ENCODE measurements around the gene ILDR2.

The ILDR2 gene

GRCh38 chr1:166865926-166866325 lies 109.4 kb downstream of the ILDR2 start:
- DNase-seq (ENCODE audit: extremely low read depth, low read depth), result no peak
- TF ChIP-seq, protein P1, sequence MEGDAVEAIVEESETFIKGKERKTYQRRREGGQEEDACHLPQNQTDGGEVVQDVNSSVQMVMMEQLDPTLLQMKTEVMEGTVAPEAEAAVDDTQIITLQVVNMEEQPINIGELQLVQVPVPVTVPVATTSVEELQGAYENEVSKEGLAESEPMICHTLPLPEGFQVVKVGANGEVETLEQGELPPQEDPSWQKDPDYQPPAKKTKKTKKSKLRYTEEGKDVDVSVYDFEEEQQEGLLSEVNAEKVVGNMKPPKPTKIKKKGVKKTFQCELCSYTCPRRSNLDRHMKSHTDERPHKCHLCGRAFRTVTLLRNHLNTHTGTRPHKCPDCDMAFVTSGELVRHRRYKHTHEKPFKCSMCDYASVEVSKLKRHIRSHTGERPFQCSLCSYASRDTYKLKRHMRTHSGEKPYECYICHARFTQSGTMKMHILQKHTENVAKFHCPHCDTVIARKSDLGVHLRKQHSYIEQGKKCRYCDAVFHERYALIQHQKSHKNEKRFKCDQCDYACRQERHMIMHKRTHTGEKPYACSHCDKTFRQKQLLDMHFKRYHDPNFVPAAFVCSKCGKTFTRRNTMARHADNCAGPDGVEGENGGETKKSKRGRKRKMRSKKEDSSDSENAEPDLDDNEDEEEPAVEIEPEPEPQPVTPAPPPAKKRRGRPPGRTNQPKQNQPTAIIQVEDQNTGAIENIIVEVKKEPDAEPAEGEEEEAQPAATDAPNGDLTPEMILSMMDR (IDR thresholded peaks at IDR 0.05; ENCODE audit: low read depth, low read length, missing control alignments), result no peak
- H3K4me3 ChIP-seq (replicated peaks; ENCODE audit: low read depth, low read length), result no peak overlapping the region

DNA sequence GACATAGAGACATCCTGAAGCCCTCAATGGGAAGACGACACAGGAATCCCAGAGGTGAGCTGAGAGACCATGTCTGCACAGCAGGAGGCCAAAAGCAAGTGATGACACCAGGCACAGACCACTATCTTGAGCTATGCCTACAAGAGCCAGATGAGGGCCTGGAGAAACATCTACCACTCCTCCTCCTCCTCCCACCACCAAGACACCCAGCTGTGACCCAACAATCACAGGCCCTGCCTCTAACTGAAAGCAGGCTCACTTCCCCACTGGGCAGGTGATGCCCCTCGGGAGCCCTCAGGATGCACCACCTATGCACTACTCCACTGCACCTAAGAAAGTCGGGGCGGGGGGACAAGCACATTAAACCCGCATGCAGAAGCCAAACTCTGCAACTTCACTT lies 115.7 kb downstream of the ILDR2 start:
- DNase-seq (ENCODE audit: extremely low read depth, low read depth), result no peak
- H3K4me3 ChIP-seq (replicated peaks; ENCODE audit: low read depth, low read length), result no peak overlapping the region
- TF ChIP-seq, protein P1 (IDR thresholded peaks at IDR 0.05; ENCODE audit: low read depth, low read length, missing control alignments), result no peak

GRCh38 chr1:166858726-166859419 lies 116.5 kb downstream of the ILDR2 start:
- DNase-seq (ENCODE audit: extremely low read depth, low read depth), result no peak
- TF ChIP-seq, protein P1 (IDR thresholded peaks at IDR 0.05; ENCODE audit: low read depth, low read length, missing control alignments), result no peak

More at GRCh38 chr1:166858726-166859419, 116.5 kb downstream of the ILDR2 start:
- no peak overlapping the region for H3K4me3 ChIP-seq (replicated peaks; ENCODE audit: low read depth, low read length)

Data from HFF-Myc (cell line).